GM18907 (cell line): Measurements from ENCODE around the gene ANKH.
"Not testable (repeated sequence)": the region's sequence is repeated elsewhere in the genome, so short reads cannot be mapped to it uniquely, and the experiment has no call there.

Source experiments
- ATAC-seq: cut with Tn5 transposase; IDR thresholded peaks from one replicate; pipeline ENCODE4 v1.9.1; 2021; ENCODE audit warnings: mild to moderate bottlenecking, moderate library complexity; ENCODE audit not compliant: unreplicated experiment

Gene ANKH

GRCh38 chr5:14884062-14884612 is 12.6 kb upstream of the ANKH start:
- ATAC-seq: no peak

GRCh38 chr5:14882658-14883580 is 11.3 kb upstream of the ANKH start:
- ATAC-seq: no peak

DNA sequence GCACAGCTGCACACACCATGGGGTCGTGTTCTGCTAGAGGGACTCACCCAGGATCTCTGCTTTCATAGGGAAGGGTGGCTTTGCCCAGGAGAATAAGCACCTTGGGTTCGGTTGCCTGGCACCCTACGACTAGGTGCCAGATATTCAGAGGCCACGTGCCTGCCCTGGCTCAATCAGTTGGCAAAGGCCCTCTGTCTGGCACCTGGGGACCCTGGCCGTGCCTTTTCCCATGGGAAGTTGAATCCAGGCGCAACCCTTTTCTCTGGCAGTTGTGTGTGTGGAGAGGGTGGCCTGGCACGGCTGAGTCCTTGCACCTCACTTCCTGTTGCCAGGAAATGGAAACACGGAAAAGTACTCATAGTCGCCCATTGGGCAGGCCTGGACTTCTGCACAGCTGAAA is 10.2 kb upstream of the ANKH start:
- ATAC-seq: no peak

DNA sequence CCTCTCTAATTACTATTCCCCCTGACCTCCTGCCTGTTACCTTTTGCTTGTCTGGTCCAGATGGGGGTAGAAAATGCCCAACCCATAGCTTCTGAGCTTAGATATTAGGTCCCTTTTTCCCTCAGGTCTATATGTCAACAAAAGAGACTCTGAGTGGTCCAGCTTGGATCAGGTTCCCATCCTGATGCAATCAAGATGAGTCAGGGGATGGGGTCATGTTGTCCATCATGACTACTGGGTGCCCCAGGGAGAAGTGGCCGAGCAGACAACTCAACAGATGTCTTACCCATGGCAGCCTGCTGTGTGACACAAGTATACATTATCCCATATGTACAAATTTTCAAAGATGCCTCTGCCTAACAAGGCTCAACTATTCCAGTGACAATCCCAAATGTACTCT is 9.1 kb upstream of the ANKH start:
- ATAC-seq: no peak

DNA sequence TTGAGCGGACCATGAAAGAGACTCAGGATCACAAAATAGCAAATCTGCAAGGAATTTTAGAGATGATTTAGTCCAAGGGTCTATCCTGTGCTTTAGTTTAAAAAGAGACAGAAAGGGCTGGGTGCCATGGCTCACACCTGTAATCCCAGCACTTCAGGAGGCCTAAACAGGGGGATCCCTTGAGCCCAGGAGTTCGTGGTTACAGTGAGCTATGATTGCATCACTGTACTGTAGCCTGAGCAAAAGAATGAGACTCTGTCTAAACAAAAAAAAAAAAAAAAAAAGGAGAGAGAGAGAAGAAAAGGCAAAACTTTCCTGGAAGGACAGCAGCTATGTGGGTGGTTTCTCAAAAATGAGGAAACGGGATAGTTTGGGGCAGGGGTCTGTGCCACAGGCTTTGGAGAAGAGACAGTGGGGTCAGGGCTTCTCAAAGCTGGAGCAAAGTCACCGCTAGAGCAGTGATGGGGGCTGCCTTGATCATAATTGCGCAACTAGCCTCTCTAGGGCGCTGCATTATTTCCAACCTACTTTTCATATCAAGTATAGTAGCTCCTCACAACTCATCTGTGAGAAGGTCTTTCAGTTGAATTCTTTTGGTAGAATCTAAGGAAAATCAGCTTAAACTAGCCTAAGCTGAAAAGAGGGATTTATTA is 8.5 kb upstream of the ANKH start:
- ATAC-seq: no peak

DNA sequence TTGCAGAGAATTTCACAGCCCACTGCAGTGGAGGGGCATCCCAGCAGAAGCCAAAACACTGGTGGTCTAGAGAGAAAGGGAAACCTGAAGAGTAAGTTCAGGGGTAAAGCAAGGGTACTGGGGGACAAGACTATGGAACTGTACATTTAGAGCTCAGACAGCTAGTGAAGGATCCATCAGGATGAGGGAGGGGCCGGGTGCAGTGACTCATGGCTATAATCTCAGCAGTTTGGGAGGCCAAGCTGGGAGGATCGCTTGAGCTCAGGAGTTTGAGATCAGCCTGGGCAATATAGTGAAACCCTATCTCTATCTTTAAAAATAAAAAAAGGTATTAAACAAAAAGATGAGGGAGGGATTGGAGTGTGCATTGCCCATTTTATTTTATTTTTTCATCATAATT is 7.8 kb upstream of the ANKH start:
- ATAC-seq: no peak

DNA sequence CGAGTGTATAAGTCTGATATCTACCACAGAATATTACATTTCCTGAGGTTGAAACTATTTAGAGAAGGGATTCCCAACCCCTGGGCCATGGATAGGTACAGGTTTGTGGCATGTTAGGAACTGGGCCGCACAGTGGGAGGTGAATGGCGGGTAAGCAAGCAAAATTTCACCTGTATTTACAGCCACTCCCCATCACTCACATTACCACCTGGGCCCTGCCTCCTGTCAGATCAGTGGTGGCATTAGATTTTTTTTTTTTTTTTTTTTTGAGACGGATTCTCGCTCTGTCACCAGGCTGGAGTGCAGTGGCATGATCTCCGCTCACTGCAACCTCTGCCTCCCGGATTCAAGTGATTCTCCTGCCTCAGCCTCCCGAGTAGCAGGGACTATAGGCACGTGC is 6.6 kb upstream of the ANKH start:
- ATAC-seq: not testable (repeated sequence)

GRCh38 chr5:14876095-14876494 is 4.5 kb upstream of the ANKH start:
- ATAC-seq: no peak

DNA sequence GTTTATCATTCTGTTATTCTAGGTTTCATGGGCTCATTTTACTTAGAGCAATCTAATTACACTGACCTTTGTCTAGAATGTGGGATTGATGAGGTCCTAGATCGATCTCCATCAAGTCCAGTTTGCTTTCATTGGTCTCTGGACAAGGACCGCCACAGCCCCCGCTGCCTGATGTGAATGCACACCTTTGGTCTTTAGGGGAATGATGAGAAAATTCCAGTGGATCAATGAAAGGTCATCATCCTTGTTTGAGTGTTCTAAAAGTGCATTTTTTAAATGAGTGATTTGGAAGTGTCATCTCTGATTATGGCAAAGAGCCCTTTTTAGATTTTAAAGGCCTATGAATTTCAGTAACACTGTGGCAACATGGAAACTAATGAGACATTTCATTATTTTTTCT is 2.2 kb upstream of the ANKH start:
- ATAC-seq: no peak

DNA sequence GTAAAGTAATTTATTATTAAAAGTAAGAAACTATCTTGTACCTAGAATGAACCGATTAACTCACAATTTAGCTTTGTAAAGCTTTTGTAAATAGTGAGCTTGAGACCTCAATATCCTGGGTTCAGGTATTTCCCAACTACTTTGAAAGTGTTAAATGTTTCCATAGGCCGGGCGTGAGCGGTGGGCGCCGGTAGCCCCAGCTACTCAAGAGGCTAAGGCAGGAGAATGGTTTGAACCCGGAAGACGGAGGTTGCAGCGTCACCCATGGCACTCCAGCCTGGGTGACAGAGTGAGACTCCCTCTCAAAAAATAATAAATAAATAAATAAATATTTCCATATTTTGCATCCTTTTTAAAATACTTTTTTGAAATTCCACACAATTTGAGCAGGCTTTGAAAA is 1.5 kb upstream of the ANKH start:
- no peak for ATAC-seq

DNA sequence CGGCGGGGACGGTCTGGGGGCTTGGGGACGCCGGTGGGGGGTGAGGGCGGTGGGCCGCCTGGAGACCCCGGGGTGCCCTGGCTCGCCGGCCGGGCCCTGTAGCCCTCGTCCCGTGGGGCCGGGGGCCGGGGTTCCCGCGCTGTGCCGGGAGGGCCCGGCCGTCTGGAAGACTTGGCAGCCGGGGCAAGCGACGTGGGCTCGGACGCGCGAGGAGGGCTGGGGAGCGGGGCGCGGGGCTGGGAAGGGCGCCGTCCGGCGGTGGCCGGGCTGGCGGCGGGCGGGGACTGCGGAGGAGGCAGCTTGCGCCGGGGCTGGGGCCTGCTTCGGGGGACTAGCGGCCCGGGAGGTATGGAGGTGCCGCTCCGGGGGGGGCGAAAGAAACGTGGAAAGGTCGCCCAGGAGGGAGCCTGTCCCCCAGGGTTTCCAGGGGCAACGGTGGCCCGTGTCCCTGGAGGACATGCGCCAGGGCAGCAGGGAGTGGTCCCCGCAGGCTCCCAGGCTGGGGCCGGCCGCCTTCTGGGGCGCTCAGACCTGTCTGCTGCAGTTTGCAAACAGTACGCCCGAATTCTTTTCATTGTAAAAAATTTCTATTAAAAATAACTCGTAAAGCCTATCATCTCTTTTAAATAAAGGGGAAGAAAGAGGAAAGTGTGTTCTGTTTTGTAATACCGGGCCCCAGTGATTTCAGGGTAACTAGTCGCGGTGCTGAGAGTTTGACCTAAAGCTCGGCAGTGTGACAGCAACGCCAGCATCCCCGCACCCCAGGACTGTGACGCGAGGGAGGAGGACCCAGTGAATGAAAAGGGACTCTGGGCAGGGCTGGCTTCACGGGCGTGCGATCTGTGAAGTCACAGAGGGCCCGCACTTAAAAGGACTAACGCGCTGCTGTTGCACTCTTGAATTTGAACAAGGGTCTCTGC is 752 bp upstream of the ANKH start:
- ATAC-seq: peak; percentile 56

DNA sequence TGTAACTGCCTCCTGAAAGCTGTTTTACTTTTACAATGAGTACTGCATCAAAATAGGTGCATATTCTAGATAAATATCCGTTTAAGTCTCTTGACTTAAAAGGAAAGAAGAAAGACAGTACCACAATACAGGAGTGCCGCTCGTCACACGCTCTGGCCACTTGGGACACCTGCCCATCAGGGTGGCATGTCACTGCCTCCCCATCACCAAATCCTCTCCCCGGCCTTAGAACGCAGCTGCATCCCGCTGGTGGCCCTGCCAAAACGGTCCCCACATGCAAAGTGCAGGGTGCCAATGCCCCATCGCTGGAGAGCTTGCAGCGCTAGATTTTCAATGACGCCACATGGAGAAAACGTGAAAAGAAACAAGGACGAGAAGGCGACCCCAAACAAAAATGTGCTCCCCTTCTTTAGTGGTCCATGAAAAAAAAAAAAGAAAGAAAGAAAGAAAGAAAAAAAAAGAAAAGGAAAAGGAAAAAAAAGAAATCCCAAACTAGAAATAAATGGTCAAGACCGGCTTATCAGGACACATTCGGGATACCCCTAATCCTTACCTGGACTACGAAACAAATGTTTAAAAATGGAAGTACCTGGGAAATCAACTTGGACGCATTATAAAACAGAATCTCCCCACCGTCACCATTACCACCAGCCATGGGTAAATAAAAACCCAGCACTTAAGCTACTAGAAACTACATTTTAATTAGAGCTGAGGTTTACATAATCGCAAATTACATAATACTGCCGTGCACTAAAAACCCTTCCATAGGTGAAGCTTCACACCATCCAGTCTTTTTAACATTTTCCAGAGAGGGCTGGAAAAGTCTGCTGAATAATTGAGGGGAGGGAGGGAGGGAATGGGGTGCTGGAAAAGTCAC is 1.0 kb downstream of the ANKH start:
- no peak for ATAC-seq

DNA sequence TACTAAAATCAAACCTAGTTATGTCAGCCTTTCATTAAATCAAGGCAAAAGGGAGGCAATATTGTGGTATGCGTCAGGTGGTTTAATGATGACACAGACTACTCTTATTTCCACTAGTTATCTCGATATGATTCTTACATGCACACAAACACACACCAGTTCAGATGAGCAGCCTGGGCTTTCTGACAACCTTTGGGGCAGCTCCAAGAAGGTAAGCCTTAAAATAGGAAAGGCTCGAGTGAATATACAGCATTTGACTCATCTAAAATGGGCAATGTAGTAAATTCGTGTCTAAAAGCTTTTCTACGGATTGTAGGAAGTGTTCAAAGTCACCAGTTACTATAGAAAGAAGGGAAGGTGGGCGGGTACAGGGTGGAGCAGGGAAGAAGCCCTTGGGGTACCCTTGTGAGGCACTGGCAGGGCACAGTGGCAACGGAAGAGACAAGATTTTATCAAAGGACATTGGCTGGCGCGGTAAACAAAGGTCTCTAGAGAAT is 1.9 kb downstream of the ANKH start:
- ATAC-seq: no peak

DNA sequence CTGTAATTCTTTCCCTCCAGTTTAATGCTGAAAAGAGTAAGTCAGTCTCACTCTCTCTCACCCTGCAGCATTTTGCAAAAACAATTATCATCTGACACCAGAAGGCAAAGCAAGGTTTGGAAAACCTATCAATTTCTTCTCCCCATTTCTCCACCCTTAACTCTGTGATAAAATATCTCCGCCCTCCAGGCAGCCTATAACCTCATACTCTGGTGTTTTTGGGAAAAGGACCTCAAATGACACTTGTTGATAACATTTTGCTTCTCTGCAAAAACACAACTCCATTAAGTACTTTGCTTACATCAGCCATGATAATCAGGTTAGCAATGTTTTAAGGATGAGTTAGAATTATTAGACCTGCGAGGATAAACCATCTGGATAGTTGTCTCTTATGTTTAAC is 2.3 kb downstream of the ANKH start:
- no peak for ATAC-seq

DNA sequence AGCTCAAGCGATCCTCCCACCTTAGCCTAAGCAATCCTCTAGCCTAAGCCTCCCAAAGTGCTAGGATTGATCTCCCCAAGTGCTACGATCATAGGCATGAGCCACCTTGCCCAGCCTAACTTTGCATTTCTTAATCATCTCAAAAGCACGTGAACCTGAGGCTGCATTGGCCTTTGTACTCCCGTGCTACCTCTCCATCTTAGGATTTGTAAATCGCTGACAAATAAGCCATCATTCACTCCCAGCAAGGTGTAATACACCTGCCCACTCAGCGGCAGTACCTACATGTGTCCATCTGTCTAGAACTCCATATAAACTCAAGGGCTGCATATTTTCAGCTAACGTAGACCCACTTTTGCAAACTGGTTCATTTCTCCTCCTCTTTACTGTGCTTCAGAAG is 2.8 kb downstream of the ANKH start:
- no peak for ATAC-seq

GRCh38 chr5:14864181-14864812 is 7.3 kb downstream of the ANKH start:
- ATAC-seq: no peak

GRCh38 chr5:14863105-14863504 is 8.5 kb downstream of the ANKH start:
- no peak for ATAC-seq

DNA sequence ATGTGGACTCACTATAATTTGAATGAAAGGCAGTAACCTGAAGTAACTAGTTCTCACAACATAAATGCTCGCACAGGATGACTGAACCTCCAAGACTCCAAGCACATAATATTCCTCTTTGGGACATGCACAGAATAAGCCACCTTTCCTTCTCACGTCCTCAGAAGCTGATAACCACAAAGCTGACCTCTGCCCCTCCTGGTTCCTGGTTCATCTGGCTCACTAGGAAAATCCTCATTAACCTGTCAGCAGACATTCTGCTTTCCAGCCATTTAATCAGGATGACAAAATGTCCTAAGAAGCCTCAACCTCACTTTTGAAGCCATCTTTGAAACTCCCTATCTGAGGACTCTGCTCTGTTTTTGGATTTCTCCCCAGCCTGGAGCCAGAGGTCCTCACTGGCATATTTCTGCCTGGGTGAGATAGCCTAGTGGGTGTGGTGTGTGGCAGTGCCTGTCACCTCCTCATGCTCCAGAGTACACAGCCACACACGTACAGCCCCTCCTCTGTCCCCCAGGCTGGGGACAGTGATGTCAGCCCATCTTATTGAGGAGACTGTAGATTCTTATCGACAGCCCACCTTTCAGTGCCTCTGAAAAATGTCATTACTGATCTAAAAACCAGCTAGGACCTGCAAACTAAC is 10.3 kb downstream of the ANKH start:
- ATAC-seq: no peak

DNA sequence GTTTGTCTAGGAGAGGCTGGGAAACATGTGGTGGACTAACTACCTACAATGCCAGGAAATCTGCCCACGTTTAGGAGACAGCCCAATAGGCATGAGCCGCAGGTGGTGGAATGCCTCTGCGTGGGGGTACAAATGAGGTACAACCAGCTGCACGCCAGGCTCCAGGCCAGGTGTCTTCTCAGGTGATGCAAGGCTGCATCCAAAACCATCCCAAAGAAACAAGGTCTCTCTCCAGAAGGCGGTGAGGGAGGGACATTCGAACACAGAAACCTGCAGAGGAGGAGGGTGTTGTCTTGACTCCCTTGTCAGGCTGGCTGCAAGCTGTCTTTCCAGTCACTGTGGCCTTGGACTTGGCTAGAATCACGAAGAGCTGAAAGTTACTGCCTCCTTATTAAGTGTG is 11.6 kb downstream of the ANKH start:
- no peak for ATAC-seq
